ENCODE data around the gene SNAP91.

GRCh38 chr6:83597511-83597910, 111.4 kb downstream of the SNAP91 start:
- TF ChIP-seq CTCF (IDR thresholded peaks at IDR 0.05) (no peak), POLR2A (IDR thresholded peaks at IDR 0.05) (no peak), EP300 (IDR thresholded peaks at IDR 0.05) (no peak), POLR2AphosphoS5 (IDR thresholded peaks at IDR 0.05) (no peak)

All from suprapubic skin (tissue), 4 donors.